ENCODE results near the gene NAPSA.

DNA sequence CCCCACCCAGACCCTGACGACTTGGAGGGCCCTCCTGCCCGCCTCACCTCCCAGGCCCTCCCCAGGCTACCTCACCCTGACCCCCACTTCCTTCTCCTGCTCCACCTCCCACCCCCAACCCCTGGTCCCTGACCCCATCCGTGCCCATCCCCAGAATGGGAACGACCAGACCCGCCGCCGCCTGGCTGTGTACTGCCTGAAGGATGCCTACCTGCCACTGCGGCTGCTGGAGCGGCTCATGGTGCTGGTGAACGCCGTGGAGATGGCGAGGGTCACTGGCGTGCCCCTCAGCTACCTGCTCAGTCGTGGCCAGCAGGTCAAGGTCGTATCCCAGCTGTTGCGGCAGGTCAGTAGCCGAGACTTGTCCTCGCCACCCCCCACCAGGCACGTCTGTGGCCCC is 41.4 kb upstream of the NAPSA start:
- TF ChIP-seq EZH2 (IDR thresholded peaks at IDR 0.05; ENCODE audit: borderline replicate concordance, insufficient read depth, low read length, poor library complexity, severe bottlenecking) (no peak), TAF1 (IDR thresholded peaks at IDR 0.05; ENCODE audit: low read depth) (no peak), POLR2AphosphoS5 (IDR thresholded peaks at IDR 0.05) (no peak), MXI1 (conservative IDR thresholded peaks at IDR 0.05; ENCODE audit: poor library complexity, severe bottlenecking) (no peak), EP300 (conservative IDR thresholded peaks at IDR 0.05; ENCODE audit: poor library complexity, severe bottlenecking) (no peak), SMC3 (conservative IDR thresholded peaks at IDR 0.05; ENCODE audit: poor library complexity) (no peak), RAD21 (conservative IDR thresholded peaks at IDR 0.05) (no peak)
- TF ChIP-seq, protein P1, sequence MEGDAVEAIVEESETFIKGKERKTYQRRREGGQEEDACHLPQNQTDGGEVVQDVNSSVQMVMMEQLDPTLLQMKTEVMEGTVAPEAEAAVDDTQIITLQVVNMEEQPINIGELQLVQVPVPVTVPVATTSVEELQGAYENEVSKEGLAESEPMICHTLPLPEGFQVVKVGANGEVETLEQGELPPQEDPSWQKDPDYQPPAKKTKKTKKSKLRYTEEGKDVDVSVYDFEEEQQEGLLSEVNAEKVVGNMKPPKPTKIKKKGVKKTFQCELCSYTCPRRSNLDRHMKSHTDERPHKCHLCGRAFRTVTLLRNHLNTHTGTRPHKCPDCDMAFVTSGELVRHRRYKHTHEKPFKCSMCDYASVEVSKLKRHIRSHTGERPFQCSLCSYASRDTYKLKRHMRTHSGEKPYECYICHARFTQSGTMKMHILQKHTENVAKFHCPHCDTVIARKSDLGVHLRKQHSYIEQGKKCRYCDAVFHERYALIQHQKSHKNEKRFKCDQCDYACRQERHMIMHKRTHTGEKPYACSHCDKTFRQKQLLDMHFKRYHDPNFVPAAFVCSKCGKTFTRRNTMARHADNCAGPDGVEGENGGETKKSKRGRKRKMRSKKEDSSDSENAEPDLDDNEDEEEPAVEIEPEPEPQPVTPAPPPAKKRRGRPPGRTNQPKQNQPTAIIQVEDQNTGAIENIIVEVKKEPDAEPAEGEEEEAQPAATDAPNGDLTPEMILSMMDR (IDR thresholded peaks at IDR 0.05; ENCODE audit: poor library complexity, severe bottlenecking) = no peak
- TF ChIP-seq, protein P2, sequence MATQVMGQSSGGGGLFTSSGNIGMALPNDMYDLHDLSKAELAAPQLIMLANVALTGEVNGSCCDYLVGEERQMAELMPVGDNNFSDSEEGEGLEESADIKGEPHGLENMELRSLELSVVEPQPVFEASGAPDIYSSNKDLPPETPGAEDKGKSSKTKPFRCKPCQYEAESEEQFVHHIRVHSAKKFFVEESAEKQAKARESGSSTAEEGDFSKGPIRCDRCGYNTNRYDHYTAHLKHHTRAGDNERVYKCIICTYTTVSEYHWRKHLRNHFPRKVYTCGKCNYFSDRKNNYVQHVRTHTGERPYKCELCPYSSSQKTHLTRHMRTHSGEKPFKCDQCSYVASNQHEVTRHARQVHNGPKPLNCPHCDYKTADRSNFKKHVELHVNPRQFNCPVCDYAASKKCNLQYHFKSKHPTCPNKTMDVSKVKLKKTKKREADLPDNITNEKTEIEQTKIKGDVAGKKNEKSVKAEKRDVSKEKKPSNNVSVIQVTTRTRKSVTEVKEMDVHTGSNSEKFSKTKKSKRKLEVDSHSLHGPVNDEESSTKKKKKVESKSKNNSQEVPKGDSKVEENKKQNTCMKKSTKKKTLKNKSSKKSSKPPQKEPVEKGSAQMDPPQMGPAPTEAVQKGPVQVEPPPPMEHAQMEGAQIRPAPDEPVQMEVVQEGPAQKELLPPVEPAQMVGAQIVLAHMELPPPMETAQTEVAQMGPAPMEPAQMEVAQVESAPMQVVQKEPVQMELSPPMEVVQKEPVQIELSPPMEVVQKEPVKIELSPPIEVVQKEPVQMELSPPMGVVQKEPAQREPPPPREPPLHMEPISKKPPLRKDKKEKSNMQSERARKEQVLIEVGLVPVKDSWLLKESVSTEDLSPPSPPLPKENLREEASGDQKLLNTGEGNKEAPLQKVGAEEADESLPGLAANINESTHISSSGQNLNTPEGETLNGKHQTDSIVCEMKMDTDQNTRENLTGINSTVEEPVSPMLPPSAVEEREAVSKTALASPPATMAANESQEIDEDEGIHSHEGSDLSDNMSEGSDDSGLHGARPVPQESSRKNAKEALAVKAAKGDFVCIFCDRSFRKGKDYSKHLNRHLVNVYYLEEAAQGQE (IDR thresholded peaks at IDR 0.05; ENCODE audit: borderline replicate concordance) = no peak
